GM19397 (cell line): Measurements from ENCODE around the gene GBX2.
"Not testable (repeated sequence)": the region's sequence is repeated elsewhere in the genome, so short reads cannot be mapped to it uniquely, and the experiment has no call there.

Experiments used
- ATAC-seq: cut with Tn5 transposase; IDR thresholded peaks from one replicate; pipeline ENCODE4 v1.9.1; 2021; ENCODE audit warnings: mild to moderate bottlenecking, moderate library complexity; ENCODE audit not compliant: unreplicated experiment

Gene GBX2

DNA sequence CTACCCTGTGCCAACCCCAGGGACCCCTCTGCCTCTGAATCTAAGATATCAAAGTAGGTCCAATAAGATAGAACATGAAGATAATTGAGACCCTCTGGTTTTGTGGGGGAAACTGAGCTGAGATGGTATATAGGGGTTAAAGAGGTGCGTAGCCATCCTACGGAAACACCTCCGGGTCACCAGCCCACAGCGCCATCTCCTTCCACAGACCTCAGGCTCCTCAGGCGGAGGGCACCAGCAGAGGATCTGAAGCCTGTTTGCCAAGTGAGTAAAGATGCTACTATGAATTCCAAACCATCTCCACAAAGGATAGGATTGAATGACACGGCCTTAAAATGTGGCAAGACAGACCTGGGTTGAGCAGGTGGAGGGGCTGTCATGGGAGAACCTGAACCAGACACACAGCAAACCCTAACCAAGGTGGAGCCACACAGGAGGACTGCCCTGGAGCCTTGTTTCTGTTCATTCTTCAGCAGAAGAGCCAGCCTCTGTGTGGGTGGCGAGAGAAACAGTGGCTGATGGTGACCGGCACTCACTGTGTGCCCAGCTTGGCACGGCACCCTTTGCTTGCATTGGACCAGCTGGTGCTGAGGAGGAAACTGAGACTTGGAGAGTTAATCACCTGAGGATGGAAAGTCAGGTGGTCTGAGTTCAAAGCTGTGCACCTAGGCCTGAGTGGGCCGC lies 10.2 kb downstream of the GBX2 start:
- ATAC-seq, result no peak

DNA sequence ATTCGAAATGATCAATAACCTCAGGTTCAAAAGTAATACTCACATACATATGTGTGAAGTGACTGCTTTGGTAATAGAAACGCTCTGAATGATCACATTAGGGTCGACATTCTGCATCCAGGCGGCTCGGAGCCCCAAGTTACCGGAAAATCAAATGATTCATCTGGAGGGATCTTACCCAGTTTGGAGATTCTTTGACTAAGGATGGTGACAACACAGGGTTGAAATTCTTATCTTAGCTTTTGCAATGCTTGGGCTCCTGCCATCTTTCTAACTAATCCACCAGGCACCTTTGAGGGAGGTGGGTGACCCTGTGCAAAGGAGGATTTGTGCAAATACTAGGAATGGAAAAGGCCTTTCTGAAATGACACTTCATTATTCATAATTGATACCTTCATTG lies 10.8 kb downstream of the GBX2 start:
- no peak for ATAC-seq

- no peak for ATAC-seq
These were observed 11.4 kb downstream of the GBX2 start for GRCh38 chr2:236156860-236157194.

DNA sequence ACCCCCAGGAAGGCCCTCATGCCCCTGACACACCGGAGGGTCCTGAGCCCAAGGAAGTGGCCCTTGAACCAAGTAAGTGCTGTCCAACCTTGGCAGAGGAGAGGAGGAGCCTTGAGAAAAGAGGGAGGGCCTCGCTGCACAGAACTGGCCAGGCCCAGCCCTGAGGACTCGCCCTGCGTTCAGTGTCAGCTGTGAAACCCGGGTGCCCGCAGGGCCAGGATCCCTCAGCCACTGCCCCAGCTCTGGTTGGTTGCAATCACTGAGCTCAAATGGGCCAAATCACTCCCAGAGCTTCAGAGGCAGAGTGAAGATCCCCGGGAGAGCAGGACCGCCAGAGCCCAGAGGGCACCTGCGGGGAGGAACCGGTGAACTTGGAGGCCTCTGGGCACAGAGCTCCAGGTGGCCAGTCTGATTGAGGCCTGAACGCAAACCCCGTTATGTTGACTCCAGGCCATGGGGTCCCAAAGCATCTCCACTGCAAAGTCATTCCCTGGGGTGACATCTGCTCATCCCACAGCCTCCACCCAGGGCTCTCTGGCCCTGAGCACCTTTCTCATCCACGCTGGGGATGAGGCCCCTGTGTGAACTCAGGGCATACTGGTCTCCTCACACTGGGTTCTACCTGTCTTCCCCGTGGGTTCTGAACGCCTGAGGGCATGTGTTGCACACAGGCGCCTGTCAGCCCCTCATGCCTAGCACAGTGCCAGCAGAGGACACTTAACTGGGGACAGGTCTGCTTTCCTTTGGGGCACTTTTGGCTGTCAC lies 11.9 kb downstream of the GBX2 start:
- no peak for ATAC-seq

DNA sequence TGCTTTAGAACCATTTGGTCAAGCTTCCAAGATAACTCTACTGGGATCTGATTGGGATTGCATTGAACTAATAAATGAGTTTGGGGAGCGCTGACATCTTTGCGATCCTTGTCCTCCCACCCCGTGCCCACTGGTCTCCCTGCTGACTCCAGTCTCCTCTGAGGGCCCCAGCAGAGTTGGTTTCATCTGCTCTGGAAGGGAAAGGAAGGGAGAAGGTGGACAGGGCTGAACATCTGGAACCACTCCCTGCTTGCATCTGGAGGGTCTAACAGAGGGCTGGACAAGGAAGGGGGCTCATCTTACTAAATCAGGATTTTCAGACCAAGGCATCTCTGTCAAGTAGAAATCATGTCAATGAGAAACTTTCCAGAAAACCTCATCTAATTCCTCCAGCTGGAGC lies 12.8 kb downstream of the GBX2 start:
- no peak for ATAC-seq

- ATAC-seq, result no peak
These were observed 21.8 kb downstream of the GBX2 start for GRCh38 chr2:236146436-236146835.

- ATAC-seq, result no peak
These were observed 24.4 kb downstream of the GBX2 start for GRCh38 chr2:236143811-236144210.

DNA sequence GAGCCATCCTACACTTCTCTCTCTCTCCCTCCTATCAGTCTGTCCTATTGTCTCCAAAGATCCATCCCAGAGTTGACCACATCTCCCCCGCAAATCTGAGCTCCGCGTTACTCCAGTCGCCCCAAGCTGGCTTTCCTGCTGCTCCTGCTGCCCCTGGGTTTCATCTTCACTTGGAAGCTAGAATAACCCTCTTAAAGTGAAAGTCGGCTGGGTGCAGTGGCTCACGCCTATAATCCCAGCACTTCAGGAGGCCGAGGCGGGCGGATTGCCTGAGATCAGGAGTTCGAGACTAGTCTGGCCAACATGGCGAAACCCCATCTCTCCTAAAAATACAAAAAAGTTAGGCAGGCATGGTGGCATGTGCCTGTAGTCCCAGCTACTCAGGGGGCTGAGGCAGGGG lies 26.6 kb downstream of the GBX2 start:
- not testable (repeated sequence) for ATAC-seq

DNA sequence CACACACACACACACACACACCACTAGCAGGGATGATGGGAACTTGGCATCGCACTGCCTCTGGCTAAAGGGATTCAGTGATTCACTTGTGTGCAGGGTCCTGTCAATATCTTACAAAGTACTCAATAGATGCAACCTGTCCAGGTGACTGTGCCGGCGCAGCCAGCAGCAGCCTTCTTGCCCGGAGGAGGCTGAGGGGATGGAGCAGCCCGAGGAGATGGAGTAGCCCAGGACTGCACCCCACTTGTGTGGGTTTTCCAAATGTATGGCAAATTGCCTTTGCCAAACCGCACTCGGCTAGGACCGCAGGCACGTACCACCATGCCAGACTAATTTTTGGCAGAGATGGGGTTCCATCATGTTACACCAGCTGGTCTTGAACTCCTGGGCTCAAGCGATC lies 31.1 kb downstream of the GBX2 start:
- ATAC-seq, result no peak

- ATAC-seq, result no peak
These were observed 31.6 kb downstream of the GBX2 start for GRCh38 chr2:236136538-236136937.

- no peak for ATAC-seq
These were observed 34.7 kb downstream of the GBX2 start for GRCh38 chr2:236133410-236134012.

DNA sequence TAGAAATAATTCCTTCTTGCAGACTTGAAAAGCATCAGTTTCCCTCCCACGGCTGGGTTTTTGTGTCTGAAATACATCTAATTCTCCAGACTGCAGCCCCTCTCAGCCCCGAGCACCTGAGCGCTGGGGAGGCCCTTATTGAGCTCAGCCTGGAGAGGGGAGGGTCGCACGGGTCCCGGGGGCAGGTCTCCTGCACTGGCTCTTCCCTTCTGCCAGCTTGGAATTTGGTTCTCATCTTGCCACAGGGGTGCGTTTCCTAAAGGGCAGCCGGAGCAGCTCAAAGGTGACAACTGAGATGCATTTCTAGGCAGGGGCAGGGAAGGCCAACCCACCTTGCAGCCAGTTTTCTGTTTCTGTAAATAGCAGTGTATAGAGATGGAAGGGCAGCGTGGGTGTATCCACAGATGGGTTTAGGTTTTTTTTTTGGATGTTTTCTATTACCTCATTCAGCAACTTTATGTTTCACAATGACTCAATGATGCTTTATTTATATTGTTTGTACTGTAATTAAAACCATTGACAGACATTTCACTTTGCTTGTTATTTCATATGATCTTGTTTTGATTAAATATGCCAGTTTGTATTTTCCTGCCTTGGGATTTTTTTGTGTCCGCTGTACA lies 37.0 kb downstream of the GBX2 start:
- ATAC-seq, result no peak

- no peak for ATAC-seq
These were observed 37.7 kb downstream of the GBX2 start for GRCh38 chr2:236130349-236130998.

DNA sequence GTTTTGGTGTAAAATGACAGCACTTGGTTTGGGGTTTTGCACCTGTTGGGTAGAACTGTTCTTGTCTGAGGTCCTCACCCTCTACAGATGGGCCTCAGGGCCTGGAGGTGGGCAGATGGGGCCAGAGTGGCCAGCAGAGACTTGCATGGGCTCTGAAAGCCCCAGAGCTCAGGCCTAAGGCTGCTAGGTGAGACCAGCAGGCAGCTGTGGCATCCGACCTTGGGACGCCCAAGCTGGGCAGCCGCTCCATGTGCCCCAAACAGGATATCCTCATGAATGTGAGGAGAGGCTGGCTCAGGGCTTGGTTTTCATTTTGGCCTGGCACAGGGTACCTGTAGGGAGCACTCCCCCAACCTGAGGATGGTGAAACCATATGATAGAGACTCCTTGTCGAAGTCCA lies 38.3 kb downstream of the GBX2 start:
- ATAC-seq, result no peak

- ATAC-seq, result no peak
These were observed 39.9 kb downstream of the GBX2 start for GRCh38 chr2:236128321-236128720.

GRCh38 chr2:236127010-236127409 lies 41.2 kb downstream of the GBX2 start:
- ATAC-seq, result no peak

DNA sequence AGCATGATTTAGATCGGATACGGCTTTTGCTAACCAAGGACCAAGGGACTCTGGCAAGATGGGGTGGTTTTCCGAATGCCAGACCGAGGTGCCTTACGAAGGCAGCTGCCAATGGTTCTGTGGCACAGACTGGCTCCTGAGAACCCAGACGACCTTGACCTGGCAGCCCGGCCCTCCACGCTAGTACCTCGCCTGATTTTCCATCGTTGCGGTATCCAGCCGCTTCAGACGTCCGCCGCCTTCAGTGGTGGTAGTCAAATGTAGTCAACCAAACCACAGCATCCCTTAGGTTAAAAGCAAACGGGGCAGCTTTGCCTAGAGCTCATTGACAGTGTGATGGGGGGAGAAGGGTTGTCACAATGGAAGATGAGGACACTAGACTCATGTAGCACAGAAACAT lies 42.6 kb downstream of the GBX2 start:
- ATAC-seq, result no peak

- no peak for ATAC-seq
These were observed 43.8 kb downstream of the GBX2 start for GRCh38 chr2:236124182-236124893.

GRCh38 chr2:236123716-236124115 lies 44.5 kb downstream of the GBX2 start:
- ATAC-seq, result no peak

DNA sequence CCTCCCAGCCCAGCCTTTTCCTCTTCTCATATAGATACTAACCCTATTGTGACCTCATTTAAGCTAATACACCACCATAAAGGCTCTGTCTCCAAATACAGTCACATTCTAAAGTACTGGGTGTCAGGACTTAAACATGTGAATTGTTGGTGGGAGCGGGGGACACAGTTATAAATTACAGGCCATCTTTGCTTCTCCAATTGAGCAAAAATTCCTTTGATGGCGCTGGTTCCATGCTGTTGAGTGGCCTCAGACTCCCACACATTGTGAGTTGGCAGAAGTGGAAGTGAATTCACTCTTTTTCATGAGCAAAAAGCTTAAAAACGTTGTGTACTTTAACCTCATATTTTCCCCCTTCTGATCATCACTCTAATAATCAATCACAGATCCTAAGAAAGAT lies 46.0 kb downstream of the GBX2 start:
- ATAC-seq, result no peak

- ATAC-seq, result no peak
These were observed 46.6 kb downstream of the GBX2 start for GRCh38 chr2:236121546-236121945.
